ENCODE results near the gene NRP1.

The NRP1 gene

GRCh38 chr10:33376976-33377657 lies 42.6 kb upstream of the NRP1 start:
- no peak overlapping the region for H3K4me3 ChIP-seq (ENCODE audit: control insufficient read depth, low read depth, low read length)
- DNase-seq (ENCODE audit: low read depth): peak; percentile 92
- TF ChIP-seq, protein P1, sequence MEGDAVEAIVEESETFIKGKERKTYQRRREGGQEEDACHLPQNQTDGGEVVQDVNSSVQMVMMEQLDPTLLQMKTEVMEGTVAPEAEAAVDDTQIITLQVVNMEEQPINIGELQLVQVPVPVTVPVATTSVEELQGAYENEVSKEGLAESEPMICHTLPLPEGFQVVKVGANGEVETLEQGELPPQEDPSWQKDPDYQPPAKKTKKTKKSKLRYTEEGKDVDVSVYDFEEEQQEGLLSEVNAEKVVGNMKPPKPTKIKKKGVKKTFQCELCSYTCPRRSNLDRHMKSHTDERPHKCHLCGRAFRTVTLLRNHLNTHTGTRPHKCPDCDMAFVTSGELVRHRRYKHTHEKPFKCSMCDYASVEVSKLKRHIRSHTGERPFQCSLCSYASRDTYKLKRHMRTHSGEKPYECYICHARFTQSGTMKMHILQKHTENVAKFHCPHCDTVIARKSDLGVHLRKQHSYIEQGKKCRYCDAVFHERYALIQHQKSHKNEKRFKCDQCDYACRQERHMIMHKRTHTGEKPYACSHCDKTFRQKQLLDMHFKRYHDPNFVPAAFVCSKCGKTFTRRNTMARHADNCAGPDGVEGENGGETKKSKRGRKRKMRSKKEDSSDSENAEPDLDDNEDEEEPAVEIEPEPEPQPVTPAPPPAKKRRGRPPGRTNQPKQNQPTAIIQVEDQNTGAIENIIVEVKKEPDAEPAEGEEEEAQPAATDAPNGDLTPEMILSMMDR (conservative IDR thresholded peaks at IDR 0.05; ENCODE audit: control insufficient read depth, insufficient read depth, low read depth, low read length): no peak

- TF ChIP-seq, protein P1 (conservative IDR thresholded peaks at IDR 0.05; ENCODE audit: control insufficient read depth, insufficient read depth, low read depth, low read length): no peak
- no peak for DNase-seq (ENCODE audit: low read depth)
- no peak overlapping the region for H3K4me3 ChIP-seq (ENCODE audit: control insufficient read depth, low read depth, low read length)
Observed at GRCh38 chr10:33376476-33376875, 42.0 kb upstream of the NRP1 start.

DNA sequence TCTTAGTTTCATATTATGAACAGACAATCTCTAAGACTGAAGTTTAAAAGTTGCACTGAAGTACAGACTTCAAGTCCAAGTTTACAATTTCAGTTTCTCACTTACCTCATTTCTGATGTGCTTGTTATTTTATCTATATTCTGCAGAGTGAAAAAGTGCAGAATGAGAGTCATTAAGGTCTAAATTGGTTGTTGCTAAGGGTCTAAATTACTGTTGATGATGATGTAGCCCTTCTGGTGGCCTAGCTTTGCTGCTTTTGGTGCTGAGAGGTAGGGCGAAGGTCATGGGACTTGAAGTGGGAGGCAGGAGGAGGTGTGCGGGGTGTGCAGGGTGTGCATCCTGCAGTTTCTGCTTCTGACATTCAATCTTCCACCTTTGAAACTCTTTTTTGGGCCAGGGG lies 38.8 kb upstream of the NRP1 start:
- DNase-seq (ENCODE audit: low read depth): no peak
- TF ChIP-seq, protein P1 (conservative IDR thresholded peaks at IDR 0.05; ENCODE audit: control insufficient read depth, insufficient read depth, low read depth, low read length): no peak

DNA sequence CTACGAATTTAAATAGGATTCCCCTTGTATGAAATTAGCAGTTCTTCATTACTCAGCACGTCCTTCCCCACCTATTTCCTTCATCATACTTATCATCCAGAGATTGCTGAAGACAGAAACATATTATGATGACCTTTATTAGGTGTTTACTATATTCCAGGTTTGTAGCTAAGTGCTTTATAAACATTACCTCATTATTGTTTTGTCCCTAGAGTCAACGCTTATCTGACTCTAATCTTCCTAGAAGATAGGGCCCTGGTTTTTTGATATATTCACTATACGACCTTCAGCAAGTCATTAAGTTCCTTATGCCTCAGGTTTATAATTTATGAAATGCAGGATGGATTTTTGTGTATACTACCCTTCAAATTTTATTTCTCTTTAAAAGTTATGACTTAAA lies 36.8 kb upstream of the NRP1 start:
- H3K4me3 ChIP-seq (ENCODE audit: control insufficient read depth, low read depth, low read length): no peak overlapping the region
- DNase-seq (ENCODE audit: low read depth): no peak
- TF ChIP-seq, protein P1 (conservative IDR thresholded peaks at IDR 0.05; ENCODE audit: control insufficient read depth, insufficient read depth, low read depth, low read length): no peak

More for the DNA sequence above, 38.8 kb upstream of the NRP1 start:
- no peak overlapping the region for H3K4me3 ChIP-seq (ENCODE audit: control insufficient read depth, low read depth, low read length)

DNA sequence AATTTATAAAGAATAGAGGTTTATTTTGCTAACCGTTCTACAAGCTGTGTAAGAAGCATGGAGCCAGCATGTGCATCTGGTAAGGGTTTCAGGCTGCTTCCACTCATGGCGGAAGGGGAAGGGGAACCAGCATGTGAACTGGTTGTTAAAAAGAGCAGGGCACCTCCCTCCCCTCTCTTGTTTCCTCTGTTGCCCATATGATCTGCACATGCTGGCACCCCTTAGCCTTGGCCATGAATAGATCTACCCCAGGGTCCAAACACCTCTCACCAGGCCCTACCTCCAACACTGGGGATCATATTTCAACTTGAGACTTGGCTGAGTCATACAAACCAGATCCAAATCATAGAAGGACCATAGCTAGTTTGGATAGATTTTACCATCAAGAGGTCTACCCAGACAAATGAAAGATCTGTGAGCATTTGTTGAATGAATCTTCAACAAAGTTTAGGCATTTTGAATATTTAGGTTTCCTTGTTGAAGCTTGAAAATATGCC lies 36.0 kb upstream of the NRP1 start:
- TF ChIP-seq, protein P1 (conservative IDR thresholded peaks at IDR 0.05; ENCODE audit: control insufficient read depth, insufficient read depth, low read depth, low read length): no peak
- H3K4me3 ChIP-seq (ENCODE audit: control insufficient read depth, low read depth, low read length): no peak overlapping the region
- peak; percentile 38 for DNase-seq (ENCODE audit: low read depth)

DNA sequence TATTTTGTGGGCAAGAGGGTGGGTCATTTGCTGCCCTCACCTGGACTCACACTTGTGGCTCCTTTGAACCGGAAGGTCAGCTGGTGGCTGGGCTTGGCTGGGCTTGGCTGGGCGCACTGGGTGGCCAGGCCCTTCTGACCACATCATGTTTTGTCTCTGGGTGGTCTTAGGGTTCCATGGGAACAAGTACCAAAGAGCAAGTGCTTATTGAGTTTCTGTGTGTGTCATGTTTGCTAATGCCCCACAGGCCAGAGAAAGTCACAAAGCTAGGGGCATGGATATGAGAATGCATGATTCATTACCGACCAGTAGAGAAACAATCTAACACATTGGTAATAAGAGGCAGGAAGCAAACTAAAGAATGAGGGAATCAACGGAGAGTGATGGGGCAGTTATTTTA lies 33.6 kb upstream of the NRP1 start:
- no peak overlapping the region for H3K4me3 ChIP-seq (ENCODE audit: control insufficient read depth, low read depth, low read length)
- TF ChIP-seq, protein P1 (conservative IDR thresholded peaks at IDR 0.05; ENCODE audit: control insufficient read depth, insufficient read depth, low read depth, low read length): no peak
- no peak for DNase-seq (ENCODE audit: low read depth)

Data from fibroblast of mammary gland (primary cell).